Panc1 (cell line): ENCODE results near the gene FRMPD2.
"Not testable (repeated sequence)": the region's sequence is repeated elsewhere in the genome, so short reads cannot be mapped to it uniquely, and the experiment has no call there.

ENCODE experiments used
- TF ChIP-seq, protein P1 (sequence below): fragments of 450-650 bp; IDR thresholded peaks from 2 replicates; pipeline ENCODE4 v1.5.1; 2017; ENCODE audit warnings: mild to moderate bottlenecking
- TF ChIP-seq, protein P2 (sequence below), 2 experiments: IDR thresholded peaks; 2 replicates each; pipeline ENCODE4 v1.6.1; 2011 to 2012; ENCODE audit warnings: low read depth in 2 of 2, control low read depth in 1 of 2, low read length in 1 of 2, mild to moderate bottlenecking in 1 of 2, moderate library complexity in 1 of 2; ENCODE audit not compliant: insufficient read depth in 1 of 2

DNA sequence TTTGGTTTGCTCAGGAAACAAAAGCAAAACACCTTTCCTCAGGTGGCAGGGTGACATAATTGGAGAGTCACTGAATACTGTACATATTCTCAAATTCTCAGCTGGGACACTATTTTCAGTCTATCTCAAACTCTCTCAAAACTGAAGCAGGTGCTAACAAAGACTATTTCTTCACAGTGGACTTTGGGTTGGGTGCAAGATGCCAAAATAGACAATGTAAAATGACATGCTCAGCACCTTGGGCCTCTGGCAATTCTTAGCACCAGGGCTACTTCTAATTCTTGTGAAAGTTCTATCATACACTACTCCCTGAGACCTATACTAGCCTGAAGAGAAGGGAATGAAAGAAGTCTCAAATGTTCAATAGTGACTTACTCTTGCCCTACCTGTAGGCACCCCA is 151.9 kb downstream of the FRMPD2 start:
- TF ChIP-seq, protein P1, sequence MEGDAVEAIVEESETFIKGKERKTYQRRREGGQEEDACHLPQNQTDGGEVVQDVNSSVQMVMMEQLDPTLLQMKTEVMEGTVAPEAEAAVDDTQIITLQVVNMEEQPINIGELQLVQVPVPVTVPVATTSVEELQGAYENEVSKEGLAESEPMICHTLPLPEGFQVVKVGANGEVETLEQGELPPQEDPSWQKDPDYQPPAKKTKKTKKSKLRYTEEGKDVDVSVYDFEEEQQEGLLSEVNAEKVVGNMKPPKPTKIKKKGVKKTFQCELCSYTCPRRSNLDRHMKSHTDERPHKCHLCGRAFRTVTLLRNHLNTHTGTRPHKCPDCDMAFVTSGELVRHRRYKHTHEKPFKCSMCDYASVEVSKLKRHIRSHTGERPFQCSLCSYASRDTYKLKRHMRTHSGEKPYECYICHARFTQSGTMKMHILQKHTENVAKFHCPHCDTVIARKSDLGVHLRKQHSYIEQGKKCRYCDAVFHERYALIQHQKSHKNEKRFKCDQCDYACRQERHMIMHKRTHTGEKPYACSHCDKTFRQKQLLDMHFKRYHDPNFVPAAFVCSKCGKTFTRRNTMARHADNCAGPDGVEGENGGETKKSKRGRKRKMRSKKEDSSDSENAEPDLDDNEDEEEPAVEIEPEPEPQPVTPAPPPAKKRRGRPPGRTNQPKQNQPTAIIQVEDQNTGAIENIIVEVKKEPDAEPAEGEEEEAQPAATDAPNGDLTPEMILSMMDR = not testable (repeated sequence)
- TF ChIP-seq, protein P2, sequence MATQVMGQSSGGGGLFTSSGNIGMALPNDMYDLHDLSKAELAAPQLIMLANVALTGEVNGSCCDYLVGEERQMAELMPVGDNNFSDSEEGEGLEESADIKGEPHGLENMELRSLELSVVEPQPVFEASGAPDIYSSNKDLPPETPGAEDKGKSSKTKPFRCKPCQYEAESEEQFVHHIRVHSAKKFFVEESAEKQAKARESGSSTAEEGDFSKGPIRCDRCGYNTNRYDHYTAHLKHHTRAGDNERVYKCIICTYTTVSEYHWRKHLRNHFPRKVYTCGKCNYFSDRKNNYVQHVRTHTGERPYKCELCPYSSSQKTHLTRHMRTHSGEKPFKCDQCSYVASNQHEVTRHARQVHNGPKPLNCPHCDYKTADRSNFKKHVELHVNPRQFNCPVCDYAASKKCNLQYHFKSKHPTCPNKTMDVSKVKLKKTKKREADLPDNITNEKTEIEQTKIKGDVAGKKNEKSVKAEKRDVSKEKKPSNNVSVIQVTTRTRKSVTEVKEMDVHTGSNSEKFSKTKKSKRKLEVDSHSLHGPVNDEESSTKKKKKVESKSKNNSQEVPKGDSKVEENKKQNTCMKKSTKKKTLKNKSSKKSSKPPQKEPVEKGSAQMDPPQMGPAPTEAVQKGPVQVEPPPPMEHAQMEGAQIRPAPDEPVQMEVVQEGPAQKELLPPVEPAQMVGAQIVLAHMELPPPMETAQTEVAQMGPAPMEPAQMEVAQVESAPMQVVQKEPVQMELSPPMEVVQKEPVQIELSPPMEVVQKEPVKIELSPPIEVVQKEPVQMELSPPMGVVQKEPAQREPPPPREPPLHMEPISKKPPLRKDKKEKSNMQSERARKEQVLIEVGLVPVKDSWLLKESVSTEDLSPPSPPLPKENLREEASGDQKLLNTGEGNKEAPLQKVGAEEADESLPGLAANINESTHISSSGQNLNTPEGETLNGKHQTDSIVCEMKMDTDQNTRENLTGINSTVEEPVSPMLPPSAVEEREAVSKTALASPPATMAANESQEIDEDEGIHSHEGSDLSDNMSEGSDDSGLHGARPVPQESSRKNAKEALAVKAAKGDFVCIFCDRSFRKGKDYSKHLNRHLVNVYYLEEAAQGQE (IDR thresholded peaks at IDR 0.05; ENCODE audit: insufficient read depth in 1 of 2, low read depth in 2 of 2, low read length in 1 of 2) = not testable (repeated sequence)
